ENCODE data around the gene GABARAPL2.

DNA sequence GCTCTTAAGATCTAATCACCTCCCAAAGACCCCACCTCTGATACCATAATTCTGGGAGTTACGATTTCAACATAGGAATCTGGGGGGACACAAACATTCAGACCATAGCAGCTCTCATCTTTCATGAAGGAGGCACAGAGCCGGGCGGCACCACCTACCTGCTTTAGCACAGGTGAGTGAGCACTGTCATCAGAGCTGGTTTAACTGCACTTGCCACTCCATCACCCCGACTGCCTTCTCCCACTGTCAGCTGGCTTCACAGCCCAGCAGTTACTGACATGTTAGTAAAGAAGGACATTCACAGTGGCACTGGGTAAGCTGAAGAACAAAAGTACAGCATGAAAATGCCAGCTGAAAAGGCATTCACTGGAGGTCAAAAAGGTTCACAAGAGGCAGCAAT is 22.5 kb downstream of the GABARAPL2 start:
- TF ChIP-seq, protein P1, sequence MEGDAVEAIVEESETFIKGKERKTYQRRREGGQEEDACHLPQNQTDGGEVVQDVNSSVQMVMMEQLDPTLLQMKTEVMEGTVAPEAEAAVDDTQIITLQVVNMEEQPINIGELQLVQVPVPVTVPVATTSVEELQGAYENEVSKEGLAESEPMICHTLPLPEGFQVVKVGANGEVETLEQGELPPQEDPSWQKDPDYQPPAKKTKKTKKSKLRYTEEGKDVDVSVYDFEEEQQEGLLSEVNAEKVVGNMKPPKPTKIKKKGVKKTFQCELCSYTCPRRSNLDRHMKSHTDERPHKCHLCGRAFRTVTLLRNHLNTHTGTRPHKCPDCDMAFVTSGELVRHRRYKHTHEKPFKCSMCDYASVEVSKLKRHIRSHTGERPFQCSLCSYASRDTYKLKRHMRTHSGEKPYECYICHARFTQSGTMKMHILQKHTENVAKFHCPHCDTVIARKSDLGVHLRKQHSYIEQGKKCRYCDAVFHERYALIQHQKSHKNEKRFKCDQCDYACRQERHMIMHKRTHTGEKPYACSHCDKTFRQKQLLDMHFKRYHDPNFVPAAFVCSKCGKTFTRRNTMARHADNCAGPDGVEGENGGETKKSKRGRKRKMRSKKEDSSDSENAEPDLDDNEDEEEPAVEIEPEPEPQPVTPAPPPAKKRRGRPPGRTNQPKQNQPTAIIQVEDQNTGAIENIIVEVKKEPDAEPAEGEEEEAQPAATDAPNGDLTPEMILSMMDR (IDR thresholded peaks at IDR 0.05) = no peak
- TF ChIP-seq POLR2AphosphoS5 (IDR thresholded peaks at IDR 0.05; ENCODE audit: low read depth, low read length) (no peak), SIN3A (IDR thresholded peaks at IDR 0.05; ENCODE audit: borderline replicate concordance, insufficient read depth, low read depth, low read length) (no peak)
- TF ChIP-seq, protein P2, sequence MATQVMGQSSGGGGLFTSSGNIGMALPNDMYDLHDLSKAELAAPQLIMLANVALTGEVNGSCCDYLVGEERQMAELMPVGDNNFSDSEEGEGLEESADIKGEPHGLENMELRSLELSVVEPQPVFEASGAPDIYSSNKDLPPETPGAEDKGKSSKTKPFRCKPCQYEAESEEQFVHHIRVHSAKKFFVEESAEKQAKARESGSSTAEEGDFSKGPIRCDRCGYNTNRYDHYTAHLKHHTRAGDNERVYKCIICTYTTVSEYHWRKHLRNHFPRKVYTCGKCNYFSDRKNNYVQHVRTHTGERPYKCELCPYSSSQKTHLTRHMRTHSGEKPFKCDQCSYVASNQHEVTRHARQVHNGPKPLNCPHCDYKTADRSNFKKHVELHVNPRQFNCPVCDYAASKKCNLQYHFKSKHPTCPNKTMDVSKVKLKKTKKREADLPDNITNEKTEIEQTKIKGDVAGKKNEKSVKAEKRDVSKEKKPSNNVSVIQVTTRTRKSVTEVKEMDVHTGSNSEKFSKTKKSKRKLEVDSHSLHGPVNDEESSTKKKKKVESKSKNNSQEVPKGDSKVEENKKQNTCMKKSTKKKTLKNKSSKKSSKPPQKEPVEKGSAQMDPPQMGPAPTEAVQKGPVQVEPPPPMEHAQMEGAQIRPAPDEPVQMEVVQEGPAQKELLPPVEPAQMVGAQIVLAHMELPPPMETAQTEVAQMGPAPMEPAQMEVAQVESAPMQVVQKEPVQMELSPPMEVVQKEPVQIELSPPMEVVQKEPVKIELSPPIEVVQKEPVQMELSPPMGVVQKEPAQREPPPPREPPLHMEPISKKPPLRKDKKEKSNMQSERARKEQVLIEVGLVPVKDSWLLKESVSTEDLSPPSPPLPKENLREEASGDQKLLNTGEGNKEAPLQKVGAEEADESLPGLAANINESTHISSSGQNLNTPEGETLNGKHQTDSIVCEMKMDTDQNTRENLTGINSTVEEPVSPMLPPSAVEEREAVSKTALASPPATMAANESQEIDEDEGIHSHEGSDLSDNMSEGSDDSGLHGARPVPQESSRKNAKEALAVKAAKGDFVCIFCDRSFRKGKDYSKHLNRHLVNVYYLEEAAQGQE (IDR thresholded peaks at IDR 0.05; ENCODE audit: insufficient read depth in 1 of 2, low read depth in 2 of 2, low read length in 1 of 2) = no peak

Data from Panc1 (cell line).